HCT116 (cell line): ENCODE measurements around the gene PIWIL4.
"Not testable (repeated sequence)": the region's sequence is repeated elsewhere in the genome, so short reads cannot be mapped to it uniquely, and the experiment has no call there.

Source experiments
- CBX3 ChIP-seq: IDR thresholded peaks from 2 replicates; pipeline ENCODE4 v1.6.1; 2012; ENCODE audit warnings: low read depth
- CTCF ChIP-seq, 3 experiments: fragments of 200-600 bp in 1 of 3; sonication (generic) in 1 of 3; IDR thresholded peaks in 2 of 3; conservative IDR thresholded peaks in 1 of 3; 2 replicates each; pipeline ENCODE4 v1.5.1; 2012 to 2017; ENCODE audit warnings: low read depth in 2 of 3, low read length in 2 of 3, antibody characterized with exemption in 1 of 3, borderline replicate concordance in 1 of 3, control low read depth in 1 of 3, mild to moderate bottlenecking in 1 of 3, mixed read lengths in 1 of 3, mixed run types in 1 of 3, moderate library complexity in 1 of 3; ENCODE audit not compliant: insufficient read depth in 1 of 3
- ELF1 ChIP-seq: IDR thresholded peaks from 2 replicates; pipeline ENCODE4 v1.6.1; 2012; ENCODE audit warnings: low read depth, borderline replicate concordance
- MAX ChIP-seq: IDR thresholded peaks from 2 replicates; pipeline ENCODE4 v1.6.1; 2012
- POLR2A ChIP-seq: IDR thresholded peaks from 2 replicates; pipeline ENCODE4 v1.7.0; 2011; ENCODE audit warnings: borderline replicate concordance; ENCODE audit not compliant: insufficient read depth, insufficient read length; ENCODE audit errors: extremely low read depth
- POLR2AphosphoS5 ChIP-seq: IDR thresholded peaks from 2 replicates; pipeline ENCODE4 v1.6.1; 2011; ENCODE audit warnings: mild to moderate bottlenecking, low read depth, low read length, moderate library complexity
- RAD21 ChIP-seq: IDR thresholded peaks from 2 replicates; pipeline ENCODE4 v1.6.1; 2012; ENCODE audit warnings: low read depth, mild to moderate bottlenecking
- SIN3A ChIP-seq: IDR thresholded peaks from 2 replicates; pipeline ENCODE4 v1.6.1; 2012; ENCODE audit warnings: low read depth
- SP1 ChIP-seq: IDR thresholded peaks from 2 replicates; pipeline ENCODE4 v1.6.1; 2012; ENCODE audit warnings: low read depth
- SRF ChIP-seq: IDR thresholded peaks from 2 replicates; pipeline ENCODE4 v1.6.1; 2012; ENCODE audit warnings: low read depth
- YY1 ChIP-seq: IDR thresholded peaks from 2 replicates; pipeline ENCODE4 v1.6.1; 2011; ENCODE audit warnings: low read length, low read depth, moderate library complexity, mild to moderate bottlenecking; ENCODE audit not compliant: insufficient replicate concordance; ENCODE audit errors: extremely low read depth

GRCh38 chr11:94643186-94643585, 76.0 kb downstream of the PIWIL4 start:
- TF ChIP-seq ELF1; CTCF (IDR thresholded peaks at IDR 0.05 in 2 of 3, conservative IDR thresholded peaks at IDR 0.05 in 1 of 3; ENCODE audit: borderline replicate concordance in 1 of 3, insufficient read depth in 1 of 3, low read depth in 2 of 3, low read length in 2 of 3); POLR2A; MAX; RAD21; YY1; SRF; CBX3; SP1; SIN3A; POLR2AphosphoS5: not testable (repeated sequence)
